Inferior parietal cortex (tissue), 1 donor: ENCODE data around the gene DCC.

Source experiments
- DNase-seq: peaks from one replicate; pipeline ENCODE4 v3.0.0-alpha.2; 2016; ENCODE audit errors: extremely low spot score

The DCC gene

GRCh38 chr18:53038608-53039007 is 698.6 kb downstream of the DCC start:
- no peak for DNase-seq

- no peak for DNase-seq
Observed at GRCh38 chr18:53040286-53040685, 700.3 kb downstream of the DCC start.

- DNase-seq = no peak
Observed at GRCh38 chr18:53056064-53056463, 716.1 kb downstream of the DCC start.

GRCh38 chr18:53070788-53071187 is 730.8 kb downstream of the DCC start:
- no peak for DNase-seq

GRCh38 chr18:53080687-53081086 is 740.7 kb downstream of the DCC start:
- no peak for DNase-seq

GRCh38 chr18:53093636-53094035 is 753.6 kb downstream of the DCC start:
- no peak for DNase-seq

GRCh38 chr18:53101536-53102105 is 761.6 kb downstream of the DCC start:
- DNase-seq = no peak

- DNase-seq = no peak
Observed at GRCh38 chr18:53114441-53114840, 774.4 kb downstream of the DCC start.

- DNase-seq = no peak
Observed at GRCh38 chr18:53115876-53116585, 776.0 kb downstream of the DCC start.

GRCh38 chr18:53117851-53118250 is 777.9 kb downstream of the DCC start:
- DNase-seq = no peak

- no peak for DNase-seq
Observed at GRCh38 chr18:53126210-53126609, 786.2 kb downstream of the DCC start.

GRCh38 chr18:53131001-53131400 is 791.0 kb downstream of the DCC start:
- no peak for DNase-seq

GRCh38 chr18:53134711-53135110 is 794.7 kb downstream of the DCC start:
- no peak for DNase-seq

- no peak for DNase-seq
Observed at GRCh38 chr18:53135654-53136053, 795.7 kb downstream of the DCC start.

- DNase-seq = no peak
Observed at GRCh38 chr18:53139746-53140500, 799.9 kb downstream of the DCC start.

- DNase-seq = no peak
Observed at GRCh38 chr18:53142005-53142404, 802.0 kb downstream of the DCC start.

GRCh38 chr18:53147472-53147871 is 807.5 kb downstream of the DCC start:
- no peak for DNase-seq

- DNase-seq = no peak
Observed at GRCh38 chr18:53148123-53148522, 808.1 kb downstream of the DCC start.

GRCh38 chr18:53152476-53152875 is 812.5 kb downstream of the DCC start:
- no peak for DNase-seq

GRCh38 chr18:53153281-53153680 is 813.3 kb downstream of the DCC start:
- DNase-seq = no peak

- no peak for DNase-seq
Observed at GRCh38 chr18:53153800-53154199, 813.8 kb downstream of the DCC start.

GRCh38 chr18:53165770-53166169 is 825.8 kb downstream of the DCC start:
- DNase-seq = no peak

GRCh38 chr18:53169346-53169745 is 829.3 kb downstream of the DCC start:
- no peak for DNase-seq
